ENCODE measurements around the gene PRLR.

GRCh38 chr5:35177783-35178182, 52.5 kb downstream of the PRLR start:
- TF ChIP-seq CTCF (IDR thresholded peaks at IDR 0.05), result no peak
- TF ChIP-seq POLR2A (IDR thresholded peaks at IDR 0.05), result no peak

Data from prostate gland (tissue), 2 donors.